ENCODE results near the gene PYGO1. TPM values are rescaled to one million over a fixed set of nuclear protein-coding genes. Genes with fewer than 3 reads are reported as not detected.

PYGO1 gene
- total and polyA plus RNA-seq, 2 of the 8 experiments (the other 6 are each of a cell fraction or from before 2014, with no cell fraction given), result 0.50 to 1.1 TPM

DNA sequence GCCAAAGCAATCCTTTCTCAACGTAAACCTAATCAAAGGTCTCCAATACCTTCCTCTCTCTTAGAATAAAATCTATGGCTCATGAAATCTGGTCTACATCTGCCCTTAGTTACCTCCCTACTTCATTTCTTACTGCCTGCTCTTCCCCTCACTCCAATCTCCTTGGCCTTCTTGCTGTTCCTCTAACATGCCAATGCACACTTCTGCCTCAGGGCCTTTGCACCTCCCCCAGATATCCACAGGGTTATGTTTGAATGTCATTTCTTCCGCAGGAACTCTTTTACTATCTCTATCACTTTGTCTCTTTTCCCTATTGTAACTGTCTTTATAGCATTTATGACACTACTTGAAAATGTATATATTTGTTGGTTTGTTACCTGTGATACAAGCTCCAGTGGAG, 44.3 kb upstream of the PYGO1 start:
- no peak overlapping the region for H3K27ac ChIP-seq (ENCODE audit: low read depth, low read length)
- CTCF ChIA-PET (ENCODE audit: partially characterized antibody), result no interaction called here
- H2BK20ac ChIP-seq (ENCODE audit: low read length), result no peak overlapping the region
- H3K79me1 ChIP-seq (ENCODE audit: low read depth, low read length), result no peaks in the 10 kb centered on the region
- no peak overlapping the region for H4K5ac ChIP-seq (ENCODE audit: insufficient read length, low read depth, low read length)
- POLR2A ChIA-PET (ENCODE audit: partially characterized antibody), result no interaction called here
- H4K8ac ChIP-seq (ENCODE audit: extremely low read depth, insufficient read depth, low read length), result no peak overlapping the region
- no peaks in the 10 kb centered on the region for H3K4me1 ChIP-seq (replicated peaks in 1 of 4; ENCODE audit: control insufficient read depth in 3 of 4, insufficient read depth in 4 of 4, low read length in 3 of 4)
- DNase-seq (ENCODE audit: low read depth in 1 of 2, low spot score in 2 of 2) (no peak), FAIRE-seq (no peak)
- H3K14ac ChIP-seq (ENCODE audit: insufficient read length), result no peak overlapping the region
- no peak overlapping the region for H3K9ac ChIP-seq (replicated peaks in 1 of 4; ENCODE audit: extremely low read depth in 1 of 4, low read depth in 3 of 4, low read length in 3 of 4)
- H3K56ac ChIP-seq (replicated peaks; ENCODE audit: insufficient read length, low read depth, low read length), result no peak overlapping the region
- H3K4me3 ChIP-seq (ENCODE audit: extremely low read depth in 1 of 4, insufficient read depth in 2 of 4, low read depth in 3 of 4, low read length in 4 of 4), result no peak overlapping the region
- no peak overlapping the region for H2AK5ac ChIP-seq (ENCODE audit: low read depth, low read length)
- no peaks in the 10 kb centered on the region for H4K20me1 ChIP-seq (replicated peaks in 1 of 2; ENCODE audit: control insufficient read depth in 1 of 2, insufficient read depth in 2 of 2, low read length in 2 of 2)
- no peak overlapping the region for H3K23ac ChIP-seq (ENCODE audit: insufficient read length)
- no peak overlapping the region for H3K18ac ChIP-seq (ENCODE audit: extremely low read depth, low read length)
- H2BK15ac ChIP-seq (ENCODE audit: low read length), result no peak overlapping the region
- no peaks in the 10 kb centered on the region for H3K79me2 ChIP-seq (ENCODE audit: control insufficient read depth in 1 of 2, insufficient read depth in 2 of 2, low read length in 2 of 2)
- no peaks in the 10 kb centered on the region for H3K27me3 ChIP-seq (replicated peaks in 1 of 4; ENCODE audit: control insufficient read depth in 3 of 4, extremely low read depth in 1 of 4, insufficient read depth in 3 of 4, low read length in 3 of 4)
- H2BK5ac ChIP-seq (ENCODE audit: low read depth, low read length), result no peak overlapping the region
- H4K91ac ChIP-seq (replicated peaks; ENCODE audit: insufficient read length, low read length), result no peak overlapping the region
- no peak overlapping the region for H3K4me2 ChIP-seq (ENCODE audit: insufficient read depth in 1 of 2, low read depth in 2 of 2, low read length in 2 of 2)
- H3K4ac ChIP-seq (replicated peaks; ENCODE audit: insufficient read length, low read depth, low read length), result no peak overlapping the region
- H3K36me3 ChIP-seq (ENCODE audit: control insufficient read depth in 2 of 4, insufficient read depth in 4 of 4, low read length in 3 of 4), result no peaks in the 10 kb centered on the region
- TF ChIP-seq HDAC2 (IDR thresholded peaks at IDR 0.05; ENCODE audit: borderline replicate concordance in 1 of 2, low read depth in 2 of 2, low read length in 2 of 2) (no peak), KDM1A (IDR thresholded peaks at IDR 0.05; ENCODE audit: borderline replicate concordance, low read length) (0 out of 2 replicates have a peak, but pooled peaks have one; percentile 45), SAP30 (IDR thresholded peaks at IDR 0.05; ENCODE audit: insufficient read depth, insufficient replicate concordance, low read length) (no peak), POLR2AphosphoS5 (IDR thresholded peaks at IDR 0.05; ENCODE audit: low read depth, low read length) (no peak)
- no peak overlapping the region for H2BK12ac ChIP-seq (ENCODE audit: low read depth, low read length)
- H3K9me3 ChIP-seq (ENCODE audit: insufficient read depth in 2 of 2, low read depth in 1 of 2, low read length in 1 of 2), result no peaks in the 10 kb centered on the region
- H2BK120ac ChIP-seq (replicated peaks; ENCODE audit: low read depth, low read length), result no peak overlapping the region
- no peak overlapping the region for H2AFZ ChIP-seq (ENCODE audit: low read length)
- 84% methylated on average over 2 of the region's 2 CpGs; no CpG with 5 or more reads in 1 of the 2 experiments for WGBS, 2 experiments (ENCODE audit: extremely low coverage in 1 of 2, insufficient coverage in 1 of 2, insufficient read length in 1 of 2, insufficient replicate concordance in 2 of 2, low coverage in 1 of 2, low lambda C conversion rate in 2 of 2, missing lambda C conversion rate in 1 of 2)
- no peaks in the 10 kb centered on the region for H3K23me2 ChIP-seq (ENCODE audit: low read depth, low read length)
